ENCODE results near the gene NTRK1. TPM values are rescaled to one million over a fixed set of nuclear protein-coding genes. Genes with fewer than 3 reads are reported as not detected.

Gene NTRK1
- total and polyA plus RNA-seq, 4 donors, result 0.15 to 0.61 (median 0.24) TPM; not detected in 1

- DNase-seq (peak; percentile 59 to 83 (median 80)), ATAC-seq (ENCODE audit: insufficient read depth, low FRiP score) (no peak)
- Histone ChIP-seq H3K9ac (ENCODE audit: insufficient read depth in 1 of 2, low read length in 2 of 2) (no peak overlapping the region), H3K4me3 (no peak overlapping the region), H3K4me1 (ENCODE audit: control insufficient read depth in 5 of 5, insufficient read depth in 5 of 5, low read length in 5 of 5) (peaks cover 0 to 28% (median 8%) of the 10 kb centered on the region in 5 donors), H3K36me3 (ENCODE audit: control insufficient read depth in 4 of 4, insufficient read depth in 4 of 4, low read length in 4 of 4) (no peaks in the 10 kb centered on the region), H3K9me3 (ENCODE audit: control insufficient read depth in 4 of 4, insufficient read depth in 3 of 4, low read length in 3 of 4) (peaks cover 0 to 2% (median 0%) of the 10 kb centered on the region in 4 donors), H3K27ac (ENCODE audit: low read depth in 1 of 2, low read length in 1 of 2) (peak overlapping the region in 1 of 2 donors; percentile 33), H3K27me3 (ENCODE audit: control insufficient read depth in 3 of 3, insufficient read depth in 3 of 3, low read length in 2 of 3) (peaks cover 0 to 7% (median 0%) of the 10 kb centered on the region in 3 donors)
- no peak for TF ChIP-seq CTCF (IDR thresholded peaks at IDR 0.05; ENCODE audit: control extremely low read depth, extremely low read depth)
- WGBS, 2 donors, result 67 to 78% methylated on average over 5 of the region's 5 CpGs
Observed at GRCh38 chr1:156815307-156815826, 45.3 kb upstream of the NTRK1 start.

DNA sequence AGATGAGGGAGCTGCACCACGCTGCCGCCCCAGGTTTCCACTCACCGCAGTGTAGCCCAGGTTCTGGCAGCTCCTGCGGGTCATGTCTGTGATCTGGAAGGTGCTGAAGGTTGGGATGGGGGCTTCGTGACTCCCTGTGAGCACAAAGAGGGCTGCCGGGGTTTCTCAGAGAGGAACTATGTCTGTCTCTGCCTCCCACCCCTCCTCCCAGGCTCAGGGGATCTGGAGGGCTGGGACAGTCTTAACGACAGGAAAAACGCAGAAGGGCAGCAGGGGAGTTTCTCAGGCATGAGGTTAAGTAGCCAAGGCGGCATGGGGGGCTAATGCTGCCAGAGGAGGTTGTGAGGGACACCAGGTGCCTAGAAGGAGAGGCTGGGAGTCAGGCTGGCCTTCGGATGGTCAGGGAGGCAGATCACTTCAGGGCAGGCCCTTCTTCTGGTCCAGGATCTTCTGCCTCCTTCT, 44.7 kb upstream of the NTRK1 start:
- DNase-seq (no peak), ATAC-seq (ENCODE audit: insufficient read depth, low FRiP score) (no peak)
- TF ChIP-seq CTCF (IDR thresholded peaks at IDR 0.05; ENCODE audit: control extremely low read depth, extremely low read depth), result no peak
- 71% methylated on average over 10 of the region's 10 CpGs for WGBS, 2 donors
- Histone ChIP-seq H3K36me3 (ENCODE audit: control insufficient read depth in 4 of 4, insufficient read depth in 4 of 4, low read length in 4 of 4) (no peaks in the 10 kb centered on the region), H3K4me1 (ENCODE audit: control insufficient read depth in 5 of 5, insufficient read depth in 5 of 5, low read length in 5 of 5) (peaks cover 0 to 28% (median 8%) of the 10 kb centered on the region in 5 donors), H3K27ac (ENCODE audit: low read depth in 1 of 2, low read length in 1 of 2) (peak overlapping the region in 1 of 2 donors; percentile 33), H3K9me3 (ENCODE audit: control insufficient read depth in 4 of 4, insufficient read depth in 3 of 4, low read length in 3 of 4) (peaks cover 0 to 2% (median 0%) of the 10 kb centered on the region in 4 donors), H3K4me3 (no peak overlapping the region), H3K9ac (ENCODE audit: insufficient read depth in 1 of 2, low read length in 2 of 2) (no peak overlapping the region), H3K27me3 (ENCODE audit: control insufficient read depth in 3 of 3, insufficient read depth in 3 of 3, low read length in 2 of 3) (peaks cover 0 to 7% (median 0%) of the 10 kb centered on the region in 3 donors)

- H3K4me3 ChIP-seq, result no peak within 1 kb of the TSS
- H3K4me1 ChIP-seq (ENCODE audit: control insufficient read depth in 5 of 5, insufficient read depth in 5 of 5, low read length in 5 of 5), result peaks cover 0 to 28% (median 8%) of the 10 kb centered on the region in 5 donors
- no peak within 1 kb of the TSS for H3K9ac ChIP-seq (ENCODE audit: insufficient read depth in 1 of 2, low read length in 2 of 2)
- peak; percentile 52 to 78 (median 74) for DNase-seq
- no peak for TF ChIP-seq CTCF (IDR thresholded peaks at IDR 0.05; ENCODE audit: control extremely low read depth, extremely low read depth)
- no peaks in the 10 kb centered on the region for H3K36me3 ChIP-seq (ENCODE audit: control insufficient read depth in 4 of 4, insufficient read depth in 4 of 4, low read length in 4 of 4)
- 20 to 22% methylated on average over 8 to 10 of the region's 10 CpGs for WGBS, 2 donors
- peaks cover 0 to 7% (median 0%) of the 10 kb centered on the region in 3 donors for H3K27me3 ChIP-seq (ENCODE audit: control insufficient read depth in 3 of 3, insufficient read depth in 3 of 3, low read length in 2 of 3)
- peak within 1 kb of the TSS in 1 of 2 donors; percentile 33 for H3K27ac ChIP-seq (ENCODE audit: low read depth in 1 of 2, low read length in 1 of 2)
- no peak for ATAC-seq (ENCODE audit: insufficient read depth, low FRiP score)
- peaks cover 0 to 2% (median 0%) of the 10 kb centered on the region in 4 donors for H3K9me3 ChIP-seq (ENCODE audit: control insufficient read depth in 4 of 4, insufficient read depth in 3 of 4, low read length in 3 of 4)
Observed at GRCh38 chr1:156816561-156817328, 43.9 kb upstream of the NTRK1 start, which contains the start of gene SH2D2A. TSS of gene SH2D2A (minus strand) at chr1:156816848. CDS start at chr1:156816708, 140 bp downstream.

Measured in lung (tissue), 12 donors.